CD4-positive, alpha-beta T cell (primary cell): ENCODE data around the gene OLFM2. TPM values are rescaled to one million over a fixed set of nuclear protein-coding genes. Genes with fewer than 3 reads are reported as not detected.

ENCODE experiments used
- ATAC-seq: fragments of 200-7000 bp; cut with Tn5 transposase; one replicate; pipeline ENCODE4 v1.10.0; 2022; ENCODE audit warnings: mild to moderate bottlenecking; ENCODE audit not compliant: poor library complexity
- CTCF ChIA-PET: fragments of 350-600 bp; sonication (Branson Sonifier 250); formaldehyde crosslinking; loops from one replicate; lab custom pipeline; 2021; ENCODE audit warnings: antibody characterized with exemption, inconsistent platforms; lab: Charles Lee
- POLR2A ChIA-PET: fragments of 350-600 bp; sonication (Branson Sonifier 250); formaldehyde crosslinking; loops from one replicate; lab custom pipeline; 2021; ENCODE audit warnings: antibody characterized with exemption, inconsistent platforms; lab: Charles Lee
- DNase-seq, 14 experiments: peaks; one replicate each; pipeline ENCODE4 v3.0.0-alpha.2; 2013 to 2020; ENCODE audit warnings: mixed read lengths in 2 of 14
- H3K27ac ChIP-seq, 2 donors: one replicate each; pipeline versions ENCODE4 v1.5.1 to v1.7.0; 2013; ENCODE audit warnings: low read length in 2 of 2, low read depth in 1 of 2, mild to moderate bottlenecking in 1 of 2
- H3K27me3 ChIP-seq, 2 experiments: 1 replicate in 1 of 2; 2 replicates in 1 of 2; pipeline versions ENCODE4 v1.6.1 to v1.7.0; 2013; ENCODE audit warnings: low read length in 2 of 2, control low read depth in 1 of 2, mild to moderate bottlenecking in 1 of 2, moderate library complexity in 1 of 2; ENCODE audit not compliant: insufficient read depth in 2 of 2, control insufficient read depth in 1 of 2
- H3K36me3 ChIP-seq: one replicate; pipeline ENCODE4 v1.6.1; 2013; ENCODE audit warnings: low read length, control low read depth; ENCODE audit not compliant: insufficient read depth
- H3K4me1 ChIP-seq: one replicate; pipeline ENCODE4 v1.6.1; 2013; ENCODE audit warnings: low read length, control low read depth; ENCODE audit not compliant: insufficient read depth
- H3K4me3 ChIP-seq: one replicate; pipeline ENCODE4 v1.5.1; 2013; ENCODE audit warnings: mild to moderate bottlenecking, low read length, moderate library complexity
- H3K9me3 ChIP-seq, 2 experiments: 1 replicate in 1 of 2; 2 replicates in 1 of 2; pipeline versions ENCODE4 v1.6.1 to v1.7.0; 2013; ENCODE audit warnings: low read length in 2 of 2, mild to moderate bottlenecking in 2 of 2, control low read depth in 1 of 2, moderate library complexity in 1 of 2; ENCODE audit not compliant: control insufficient read depth in 1 of 2, insufficient read depth in 1 of 2
- H3K27ac Mint-ChIP-seq: one replicate; pipeline ENCODE4 v1.8.0; 2020; ENCODE audit warnings: mixed read lengths
- H3K27me3 Mint-ChIP-seq: one replicate; pipeline ENCODE4 v1.8.0; 2021; ENCODE audit warnings: mixed read lengths
- H3K36me3 Mint-ChIP-seq: one replicate; pipeline ENCODE4 v1.8.0; 2021; ENCODE audit warnings: low read depth, mixed read lengths
- H3K4me1 Mint-ChIP-seq: one replicate; pipeline ENCODE4 v1.8.0; 2021; ENCODE audit warnings: low read depth, mixed read lengths
- H3K4me3 Mint-ChIP-seq: one replicate; pipeline ENCODE4 v1.8.0; 2020; ENCODE audit warnings: mild to moderate bottlenecking, mixed read lengths
- H3K9me3 Mint-ChIP-seq: one replicate; pipeline ENCODE4 v1.8.0; 2020; ENCODE audit warnings: mixed read lengths
- CTCF ChIP-seq: fragments of 200-600 bp; IDR thresholded peaks from one replicate; pipeline ENCODE4 v1.8.0; 2022; ENCODE audit warnings: antibody characterized with exemption, mild to moderate bottlenecking
- intact Hi-C, 2 experiments: fragments of 100-400 bp; cut with DNase I in 1 of 2; cut with micrococcal nuclease in 1 of 2; formaldehyde crosslinking; loops; one replicate each; pipeline versions ENCODE4 v1.15.1 to v1.9.0; 2023 to 2025; cut with DNase I, micrococcal nuclease
- total RNA-seq, 174 experiments: library from RNA in 2 of 174; stranded (reverse) in 2 of 174; gene quantifications; one replicate each; pipeline ENCODE4 v1.2.3 and lab custom pipeline; 2021 to 2026

OLFM2 gene
- total RNA-seq, 2 experiments from 2014 or later = 4.1 to 4.8 TPM

GRCh38 chr19:9937001-9937411 lies 691 bp upstream of the OLFM2 start:
- peaks cover 8% of the 10 kb centered on the region in 2 experiments for H3K9me3 ChIP-seq
- POLR2A ChIA-PET = interaction anchor here (0.6 kb wide), 1 partner anchor 95 kb away, joined by 3 read pairs; no protein-coding TSS in a partner anchor
- H3K4me1 ChIP-seq = peaks cover 28% of the 10 kb centered on the region
- no peak for DNase-seq
- CTCF ChIA-PET = interaction anchor here (0.7 kb wide), 1 partner anchor 79 kb away, joined by 6 read pairs; no protein-coding TSS in a partner anchor
- no peaks in the 10 kb centered on the region for H3K36me3 ChIP-seq
- H3K4me3 Mint-ChIP-seq = peak overlapping the region; percentile 74
- H3K27me3 Mint-ChIP-seq = peaks cover 77% of the 10 kb centered on the region
- no peak overlapping the region for H3K4me3 ChIP-seq
- no peak for ATAC-seq
- H3K27ac ChIP-seq = no peak overlapping the region
- TF ChIP-seq CTCF = no peak
- no peak overlapping the region for H3K27ac Mint-ChIP-seq
- peaks cover 40 to 56% of the 10 kb centered on the region in 2 experiments for H3K27me3 ChIP-seq
- H3K9me3 Mint-ChIP-seq = peaks cover 2% of the 10 kb centered on the region
- intact Hi-C loops = no loop called here
- no peaks in the 10 kb centered on the region for H3K36me3 Mint-ChIP-seq
- peaks cover 28% of the 10 kb centered on the region for H3K4me1 Mint-ChIP-seq

- Histone ChIP-seq H3K4me1 (peaks cover 32% of the 10 kb centered on the region), H3K4me3 (no peak overlapping the region), H3K9me3 (peaks cover 0 to 8% of the 10 kb centered on the region in 2 experiments), H3K36me3 (no peaks in the 10 kb centered on the region), H3K27me3 (peaks cover 39 to 56% of the 10 kb centered on the region in 2 experiments), H3K27ac (no peak overlapping the region)
- peaks cover 31% of the 10 kb centered on the region for H3K4me1 Mint-ChIP-seq
- no peak overlapping the region for H3K27ac Mint-ChIP-seq
- ATAC-seq = no peak
- peaks cover under 1% of the 10 kb centered on the region for H3K9me3 Mint-ChIP-seq
- H3K4me3 Mint-ChIP-seq = peak overlapping the region; percentile 76
- CTCF ChIA-PET = interaction anchor here (0.6 kb wide), 1 partner anchor 323 kb away, joined by 3 read pairs; no protein-coding TSS in a partner anchor
- DNase-seq = peak in 2 of 14 experiments; percentile 31 to 36
- POLR2A ChIA-PET = no interaction called here
- peaks cover 73% of the 10 kb centered on the region for H3K27me3 Mint-ChIP-seq
- TF ChIP-seq CTCF = no peak
- intact Hi-C loops = loop anchor here in 1 of 2 experiments (2.0 kb wide), 2 partner anchors 177 to 315 kb away; no protein-coding TSS in a partner anchor
- H3K36me3 Mint-ChIP-seq = no peaks in the 10 kb centered on the region
Observed at GRCh38 chr19:9935506-9936325, 599 bp downstream of the OLFM2 start.

GRCh38 chr19:9934132-9934950 lies 2.0 kb downstream of the OLFM2 start:
- DNase-seq (peak; percentile 63 to 90 (median 76)), ATAC-seq (peak; percentile 77)
- Mint-ChIP-seq H3K9me3 (no peaks in the 10 kb centered on the region), H3K27me3 (peaks cover 69% of the 10 kb centered on the region), H3K36me3 (no peaks in the 10 kb centered on the region), H3K4me1 (peaks cover 33% of the 10 kb centered on the region), H3K4me3 (no peak overlapping the region), H3K27ac (no peak overlapping the region)
- Histone ChIP-seq H3K4me3 (no peak overlapping the region), H3K36me3 (no peaks in the 10 kb centered on the region), H3K9me3 (peaks cover 0 to 8% of the 10 kb centered on the region in 2 experiments), H3K27me3 (peaks cover 39 to 52% of the 10 kb centered on the region in 2 experiments), H3K27ac (no peak overlapping the region), H3K4me1 (peaks cover 32% of the 10 kb centered on the region)
- ChIA-PET POLR2A (interaction anchor here (0.6 kb wide), 1 partner anchor 301 kb away, joined by 5 read pairs; no protein-coding TSS in a partner anchor), CTCF (interaction anchor here (0.7 kb wide), 1 partner anchor 460 kb away, joined by 4 read pairs; no protein-coding TSS in a partner anchor)
- TF ChIP-seq CTCF = peak; percentile 80
- intact Hi-C loops = loop anchor here (1.0 to 5.0 kb wide), 7 partner anchors 93 to 503 kb away; partner anchors contain the start of gene P2RY11 (in 1 of the 2)
